GM23248 (cell line): Measurements from ENCODE around the gene CPLX1. TPM values are rescaled to one million over a fixed set of nuclear protein-coding genes. Genes with fewer than 3 reads are reported as not detected.
"Not testable (repeated sequence)": the region's sequence is repeated elsewhere in the genome, so short reads cannot be mapped to it uniquely, and the experiment has no call there.

Experiments
- DNase-seq: peaks from one replicate; pipeline ENCODE4 v3.0.0-alpha.2; 2015
- H2AFZ ChIP-seq: fragments of 200-600 bp; sonication (generic); 2 replicates; pipeline ENCODE4 v1.6.1; 2016; ENCODE audit warnings: antibody characterized with exemption
- H3F3A ChIP-seq: fragments of 200-600 bp; sonication (generic); 2 replicates; pipeline ENCODE4 v1.6.1; 2016; ENCODE audit warnings: mild to moderate bottlenecking, antibody characterized with exemption, mixed run types; ENCODE audit not compliant: insufficient read depth
- H3K27ac ChIP-seq: fragments of 200-600 bp; sonication (generic); 2 replicates; pipeline ENCODE4 v1.5.1; 2016; ENCODE audit warnings: mild to moderate bottlenecking
- H3K27me3 ChIP-seq: fragments of 200-600 bp; sonication (generic); replicated peaks from 2 replicates; pipeline ENCODE4 v1.6.1; 2016; ENCODE audit warnings: mild to moderate bottlenecking; ENCODE audit not compliant: insufficient read depth
- H3K36me3 ChIP-seq: fragments of 200-600 bp; sonication (generic); 2 replicates; pipeline ENCODE4 v1.6.1; 2016; ENCODE audit warnings: low read depth, mild to moderate bottlenecking
- H3K4me1 ChIP-seq: fragments of 200-600 bp; sonication (generic); 2 replicates; pipeline ENCODE4 v1.6.1; 2016; ENCODE audit warnings: mild to moderate bottlenecking; ENCODE audit not compliant: insufficient read depth
- H3K4me2 ChIP-seq: fragments of 200-600 bp; sonication (generic); one replicate; pipeline ENCODE4 v1.6.1; 2016; ENCODE audit warnings: mild to moderate bottlenecking; ENCODE audit not compliant: unreplicated experiment
- H3K4me3 ChIP-seq: fragments of 200-600 bp; sonication (generic); 2 replicates; pipeline ENCODE4 v1.5.1; 2016; ENCODE audit warnings: mild to moderate bottlenecking
- H3K79me2 ChIP-seq: fragments of 200-600 bp; sonication (generic); 2 replicates; pipeline ENCODE4 v1.6.1; 2016; ENCODE audit warnings: mild to moderate bottlenecking; ENCODE audit not compliant: insufficient read depth
- H3K9ac ChIP-seq: fragments of 200-600 bp; sonication (generic); 2 replicates; pipeline ENCODE4 v1.6.1; 2016; ENCODE audit warnings: mild to moderate bottlenecking
- H3K9me2 ChIP-seq: fragments of 200-600 bp; sonication (generic); 2 replicates; pipeline ENCODE4 v1.6.1; 2016; ENCODE audit warnings: mixed run types, mild to moderate bottlenecking, moderate library complexity; ENCODE audit not compliant: insufficient read depth
- H3K9me3 ChIP-seq: fragments of 200-600 bp; sonication (generic); one replicate; pipeline ENCODE4 v1.6.1; 2017; ENCODE audit warnings: low read depth
- H4K20me1 ChIP-seq: fragments of 200-600 bp; sonication (generic); 2 replicates; pipeline ENCODE4 v1.6.0; 2016; ENCODE audit not compliant: insufficient read depth
- EZH2 ChIP-seq: fragments of 200-600 bp; sonication (generic); IDR thresholded peaks from 2 replicates; pipeline ENCODE4 v1.6.1; 2018; ENCODE audit warnings: antibody characterized with exemption, mild to moderate bottlenecking; ENCODE audit not compliant: insufficient read depth, poor library complexity, severe bottlenecking
- EZH2phosphoT487 ChIP-seq: fragments of 200-600 bp; sonication (generic); IDR thresholded peaks from 2 replicates; pipeline ENCODE4 v1.6.1; 2018; ENCODE audit warnings: antibody characterized with exemption, moderate library complexity, mild to moderate bottlenecking, low read depth; ENCODE audit not compliant: insufficient read depth
- WGBS, 2 experiments: methylation state at CpG; one replicate each; pipeline ENCODE4 v1.1.6; 2015 to 2017; ENCODE audit warnings: low lambda C conversion rate in 2 of 2, low coverage in 1 of 2; ENCODE audit errors: missing lambda C conversion rate in 2 of 2; 5-methylcytosine and 5-hydroxymethylcytosine counted together
- in situ Hi-C: fragments of 300-500 bp; cut with MboI; formaldehyde crosslinking; loops from 2 replicates; pipeline ENCODE4 v1.15.0; 2020
- polyA plus RNA-seq: library from polyadenylated mRNA; unstranded; fragments of >200 nt; fragmentation: Nextera tagmentation; extraction: Ambion mirVana; gene quantifications from 2 replicates; pipeline ENCODE4 v1.2.1, GENCODE V29; 2016
- total RNA-seq: library from RNA; depleted of rRNA; stranded (reverse); fragments of >200 nt; shearing (Covaris generic); gene quantifications from 2 replicates; pipeline ENCODE4 v1.2.3, GENCODE V29; 2014

The CPLX1 gene
- total and polyA plus RNA-seq, 2 experiments from 2014 or later, result not detected

DNA sequence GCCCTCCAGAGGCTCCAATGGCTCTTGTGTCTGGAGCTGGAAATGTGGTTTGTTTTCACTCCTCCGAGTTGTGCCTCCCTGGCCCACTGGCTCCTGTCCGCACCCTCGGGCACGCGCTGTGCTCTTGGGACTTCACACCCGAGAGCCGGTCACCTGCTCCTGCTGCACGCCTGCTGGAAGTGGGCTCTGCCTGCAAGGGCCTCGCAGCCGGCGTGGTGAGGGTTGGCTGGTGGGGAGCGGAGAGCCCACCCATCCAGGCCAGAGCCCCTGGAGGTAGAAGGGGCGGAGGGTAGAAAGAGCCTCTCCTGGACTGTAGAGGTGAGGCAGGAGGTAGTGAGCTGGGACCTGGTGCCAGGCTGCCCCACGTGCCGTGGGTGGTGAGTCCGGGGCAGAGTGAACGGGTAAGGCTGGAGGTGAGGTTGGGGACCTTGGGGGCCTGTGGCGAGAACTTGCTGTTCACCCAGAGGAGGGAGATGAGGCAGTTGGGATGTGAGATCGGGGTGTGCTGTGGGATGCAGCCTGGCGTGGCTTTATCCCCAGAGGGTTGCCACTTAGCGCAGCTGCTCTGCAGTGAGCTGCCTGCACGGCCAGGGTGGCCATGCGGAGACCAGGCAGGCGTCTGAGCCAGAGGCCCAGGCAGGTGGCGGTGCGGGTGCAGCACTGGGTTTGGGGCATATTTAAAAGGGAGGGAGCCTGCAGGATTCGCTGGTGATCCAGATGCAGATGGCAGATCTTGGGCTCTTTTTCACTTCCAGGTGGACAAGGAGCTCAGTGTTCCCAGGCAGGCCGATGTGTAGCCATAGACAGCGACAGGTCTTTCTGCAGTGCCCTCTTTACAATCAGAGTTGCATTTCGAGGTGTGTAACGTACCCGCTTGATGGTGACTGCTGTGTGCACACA, 71.5 kb downstream of the CPLX1 start:
- Histone ChIP-seq H4K20me1 (no peaks in the 10 kb centered on the region), H3K79me2 (peaks cover 55% of the 10 kb centered on the region), H3K36me3 (peaks cover 16% of the 10 kb centered on the region; the same call in 1 of the 2 replicates), H3K4me1 (0 out of 2 replicates have a peak, but pooled peaks cover 7% of the 10 kb centered on the region), H3K4me2 (no peak overlapping the region), H3K4me3 (no peak overlapping the region), H3K27ac (no peak overlapping the region), H3F3A (peaks cover 6% of the 10 kb centered on the region; the same call in 1 of the 2 replicates), H3K9ac (no peak overlapping the region), H2AFZ (no peak overlapping the region), H3K9me2 (no peaks in the 10 kb centered on the region), H3K9me3 (no peaks in the 10 kb centered on the region), H3K27me3 (no peaks in the 10 kb centered on the region)
- TF ChIP-seq EZH2phosphoT487 (no peak), EZH2 (no peak)
- WGBS, 2 experiments, result 93 to 94% methylated on average over 32 of the region's 32 CpGs
- in situ Hi-C loops, result no loop called here
- DNase-seq, result no peak

GRCh38 chr4:753186-753585, 72.7 kb downstream of the CPLX1 start:
- H3F3A ChIP-seq, H3K4me1 ChIP-seq, H4K20me1 ChIP-seq, H3K4me3 ChIP-seq, H3K9me3 ChIP-seq, DNase-seq, in situ Hi-C loops, H3K27me3 ChIP-seq, H3K4me2 ChIP-seq, H3K9me2 ChIP-seq, H2AFZ ChIP-seq, H3K27ac ChIP-seq, H3K9ac ChIP-seq: not testable (repeated sequence)
- Histone ChIP-seq H3K79me2 (peaks cover 64% of the 10 kb centered on the region), H3K36me3 (peaks cover 23% of the 10 kb centered on the region; the same call in 1 of the 2 replicates)
- WGBS, 2 experiments, result 94 to 99% methylated on average over 13 of the region's 13 CpGs

DNA sequence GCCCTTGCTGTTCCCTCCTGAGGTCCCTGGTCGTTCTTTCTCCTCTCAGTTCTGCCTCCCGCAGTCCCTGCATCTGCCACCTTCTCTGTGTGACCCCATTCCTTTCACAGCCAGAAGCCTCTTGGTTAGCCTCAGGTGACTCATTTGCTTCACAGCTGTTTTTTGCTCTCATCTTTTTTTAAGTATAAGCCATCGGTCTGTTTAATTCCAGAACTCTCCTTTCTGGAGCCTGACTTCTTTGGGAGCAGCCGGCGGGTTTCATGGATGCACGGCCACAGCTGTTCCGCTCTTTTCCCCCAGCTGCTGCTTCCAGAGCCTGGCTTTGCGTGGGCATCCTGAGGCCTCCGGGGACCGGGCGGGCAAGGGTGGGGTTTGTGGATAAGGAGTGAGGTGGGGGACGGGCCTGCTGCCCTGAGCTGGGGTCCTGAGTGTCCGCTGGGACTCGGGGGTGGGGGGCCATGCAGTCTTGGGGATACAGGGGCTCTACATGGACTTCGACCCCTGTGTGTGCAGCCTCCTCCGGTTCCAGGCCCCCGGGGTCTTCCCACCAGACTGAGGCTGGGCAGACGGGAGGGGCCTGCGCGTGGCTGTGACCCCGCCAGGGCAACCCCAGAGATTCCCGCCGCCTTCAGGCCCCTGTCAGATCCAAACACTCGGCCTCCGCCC, 73.6 kb downstream of the CPLX1 start:
- WGBS, 2 experiments, result 94 to 95% methylated on average over 16 to 25 of the region's 25 CpGs
- Histone ChIP-seq H3K4me1 (0 out of 2 replicates have a peak, but pooled peaks cover 8% of the 10 kb centered on the region), H3K4me3 (no peak overlapping the region), H3K9me3 (no peaks in the 10 kb centered on the region), H3K9ac (no peak overlapping the region), H3K27ac (no peak overlapping the region), H3K27me3 (no peaks in the 10 kb centered on the region), H3F3A (peaks cover 13% of the 10 kb centered on the region; the same call in 1 of the 2 replicates), H3K4me2 (no peak overlapping the region), H3K79me2 (peaks cover 64% of the 10 kb centered on the region), H3K9me2 (no peaks in the 10 kb centered on the region), H3K36me3 (peaks cover 19% of the 10 kb centered on the region; the same call in 1 of the 2 replicates), H2AFZ (no peak overlapping the region), H4K20me1 (no peaks in the 10 kb centered on the region)
- TF ChIP-seq EZH2 (no peak), EZH2phosphoT487 (no peak)
- no peak for DNase-seq
- in situ Hi-C loops, result no loop called here

- Histone ChIP-seq H3K4me3 (no peak overlapping the region), H3K4me2 (no peak overlapping the region), H3K9me3 (no peaks in the 10 kb centered on the region), H4K20me1 (no peaks in the 10 kb centered on the region), H3K27ac (no peak overlapping the region), H3K27me3 (no peaks in the 10 kb centered on the region), H3F3A (peaks cover 13% of the 10 kb centered on the region; the same call in 1 of the 2 replicates), H3K4me1 (0 out of 2 replicates have a peak, but pooled peaks cover 8% of the 10 kb centered on the region), H2AFZ (no peak overlapping the region), H3K9ac (no peak overlapping the region), H3K9me2 (no peaks in the 10 kb centered on the region), H3K36me3 (0 out of 2 replicates have a peak, but pooled peaks cover 17% of the 10 kb centered on the region), H3K79me2 (peaks cover 62% of the 10 kb centered on the region)
- no peak for TF ChIP-seq EZH2
- no peak for TF ChIP-seq EZH2phosphoT487
- WGBS, 2 experiments, result 84 to 87% methylated on average over 15 of the region's 15 CpGs
- no peak for DNase-seq
- in situ Hi-C loops, result no loop called here
Observed at GRCh38 chr4:751676-752075, 74.3 kb downstream of the CPLX1 start.
